Ramos (cell line): ENCODE results near the gene PLA2G12A.

Experiments
- in situ Hi-C: fragments of 300-500 bp; cut with MboI; formaldehyde crosslinking; loops from one replicate; pipeline ENCODE4 v1.14.3; 2022; ENCODE audit warnings: low sequenced_read_pairs; ENCODE audit not compliant: unreplicated experiment

PLA2G12A gene

GRCh38 chr4:109730619-109731545 is 1.0 kb upstream of the PLA2G12A start:
- in situ Hi-C loops, result no loop called here

DNA sequence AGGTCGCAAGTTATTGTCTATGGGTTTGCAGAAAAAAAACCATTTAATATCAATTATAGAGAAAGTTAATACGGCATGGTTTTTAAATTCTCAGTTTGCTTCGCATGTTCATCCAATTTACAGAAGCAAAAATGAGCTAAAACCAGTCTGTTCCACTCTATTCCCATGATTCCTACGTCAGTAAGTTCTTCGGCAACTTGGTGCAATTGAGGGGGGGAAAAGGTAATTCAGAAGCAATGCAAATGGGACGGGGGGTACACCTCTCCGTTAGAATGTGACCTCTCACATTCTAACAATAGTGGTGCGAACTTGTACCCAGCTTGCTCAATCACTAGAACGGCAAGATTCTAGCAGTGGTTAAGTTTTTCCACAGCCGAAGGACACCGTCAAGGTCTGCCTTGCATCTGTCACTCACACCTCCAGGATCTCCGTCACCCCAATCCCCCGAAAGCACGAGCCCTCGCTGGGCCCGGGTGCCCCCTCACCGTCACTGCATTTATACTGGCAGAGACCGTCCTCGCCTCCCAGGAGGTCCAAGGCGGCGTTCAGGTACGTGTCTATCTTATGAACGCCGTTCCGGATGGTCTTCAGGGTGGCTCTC is 653 bp downstream of the PLA2G12A start:
- in situ Hi-C loops, result no loop called here

DNA sequence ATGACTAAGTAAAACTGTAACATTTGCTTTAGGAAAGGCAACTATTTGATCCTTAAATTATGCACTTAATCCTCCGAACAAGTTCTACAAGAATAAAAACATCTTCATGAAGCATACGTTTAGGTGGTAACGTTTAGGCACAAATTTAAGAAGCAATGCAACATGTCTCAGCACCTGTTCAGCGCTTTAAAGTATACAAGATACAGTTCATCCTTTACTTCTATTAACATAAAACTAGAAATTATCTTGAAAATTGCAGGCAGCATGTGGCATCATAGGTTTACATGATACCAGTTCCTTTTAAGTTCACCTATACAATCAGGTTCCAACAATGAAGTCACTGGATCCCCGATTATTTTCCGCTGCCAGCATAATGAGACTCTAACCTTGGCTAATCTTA is 1.5 kb downstream of the PLA2G12A start:
- in situ Hi-C loops, result no loop called here

DNA sequence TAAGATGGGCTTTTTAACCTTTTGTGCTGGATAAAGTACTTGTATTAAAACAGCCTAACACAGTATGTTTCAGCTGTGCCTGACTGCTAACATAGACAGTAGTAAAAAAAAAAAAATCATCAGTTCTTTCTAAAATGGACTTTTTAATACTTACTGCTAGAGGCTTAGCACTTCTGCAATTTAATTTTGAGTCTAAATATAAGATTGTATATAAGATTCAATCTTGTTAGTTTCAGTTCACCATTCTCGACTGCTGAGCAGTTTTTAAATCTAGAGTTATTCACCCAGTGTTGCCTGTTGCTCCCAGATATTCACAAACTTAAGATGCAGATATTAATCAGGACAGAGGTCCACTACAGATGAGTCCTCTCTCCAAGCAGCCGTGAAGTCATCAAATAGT is 6.8 kb downstream of the PLA2G12A start:
- in situ Hi-C loops, result no loop called here

DNA sequence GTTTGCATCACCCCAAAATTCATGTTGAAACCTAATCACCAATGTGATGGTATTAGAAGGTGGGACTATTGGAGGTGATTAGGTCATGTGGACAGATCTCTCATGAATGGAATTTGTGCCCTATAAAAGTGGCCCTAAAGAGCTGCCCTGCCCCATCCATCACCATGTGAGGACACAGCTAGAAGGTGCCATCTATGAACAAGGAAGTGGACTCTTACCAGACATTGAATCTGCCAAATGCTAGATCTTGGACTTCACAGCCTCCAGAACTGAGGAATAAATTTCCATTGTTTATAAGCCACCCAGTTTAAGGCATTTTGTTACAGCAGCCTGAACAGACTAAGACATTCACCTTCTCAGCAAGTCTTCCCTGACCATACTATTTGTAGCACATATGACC is 7.5 kb downstream of the PLA2G12A start:
- in situ Hi-C loops, result no loop called here

DNA sequence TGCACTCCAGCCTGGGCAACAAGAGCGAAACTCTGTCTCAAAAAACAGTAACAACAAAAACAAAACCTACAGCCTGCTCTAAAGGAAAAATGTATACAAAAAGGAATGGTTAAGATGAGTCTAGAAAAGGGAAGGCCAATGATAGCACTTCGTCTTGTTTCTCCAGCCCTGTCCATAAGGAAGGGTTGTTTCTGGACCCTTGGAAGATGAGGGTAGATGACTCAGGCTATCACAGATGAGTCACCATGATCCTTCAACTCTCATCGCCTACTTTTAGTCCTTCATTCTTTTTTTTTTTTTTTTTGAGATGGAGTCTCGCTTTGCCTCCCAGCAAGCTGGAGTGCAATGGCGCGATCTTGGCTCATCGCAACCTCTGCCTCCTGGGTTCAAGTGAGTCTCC is 8.8 kb downstream of the PLA2G12A start:
- in situ Hi-C loops, result no loop called here

GRCh38 chr4:109719604-109720003 is 10.3 kb downstream of the PLA2G12A start:
- in situ Hi-C loops, result no loop called here

GRCh38 chr4:109718759-109719158 is 11.1 kb downstream of the PLA2G12A start:
- in situ Hi-C loops, result no loop called here

- in situ Hi-C loops, result no loop called here
These were observed 16.4 kb downstream of the PLA2G12A start for GRCh38 chr4:109713500-109713899.

DNA sequence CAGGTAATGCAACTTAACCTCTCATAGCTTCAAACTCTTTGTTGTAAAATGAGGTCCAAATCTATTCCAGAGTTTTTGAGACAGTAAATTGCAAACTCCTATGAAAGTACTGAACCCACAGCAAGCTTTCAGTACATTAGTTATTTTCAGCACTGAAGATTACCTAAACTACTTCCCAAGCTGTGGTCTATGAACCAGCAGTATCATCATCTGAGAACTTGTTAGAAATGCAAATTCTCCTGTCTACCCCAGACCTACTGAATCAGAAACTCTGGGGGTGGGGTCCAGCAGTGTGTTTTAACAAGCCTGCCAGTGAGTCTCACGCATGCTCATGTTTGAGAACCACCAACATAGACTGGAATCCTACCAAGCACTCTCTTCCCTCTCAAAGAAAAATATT is 20.9 kb downstream of the PLA2G12A start:
- in situ Hi-C loops, result no loop called here

GRCh38 chr4:109708435-109708834 is 21.4 kb downstream of the PLA2G12A start:
- in situ Hi-C loops, result no loop called here

DNA sequence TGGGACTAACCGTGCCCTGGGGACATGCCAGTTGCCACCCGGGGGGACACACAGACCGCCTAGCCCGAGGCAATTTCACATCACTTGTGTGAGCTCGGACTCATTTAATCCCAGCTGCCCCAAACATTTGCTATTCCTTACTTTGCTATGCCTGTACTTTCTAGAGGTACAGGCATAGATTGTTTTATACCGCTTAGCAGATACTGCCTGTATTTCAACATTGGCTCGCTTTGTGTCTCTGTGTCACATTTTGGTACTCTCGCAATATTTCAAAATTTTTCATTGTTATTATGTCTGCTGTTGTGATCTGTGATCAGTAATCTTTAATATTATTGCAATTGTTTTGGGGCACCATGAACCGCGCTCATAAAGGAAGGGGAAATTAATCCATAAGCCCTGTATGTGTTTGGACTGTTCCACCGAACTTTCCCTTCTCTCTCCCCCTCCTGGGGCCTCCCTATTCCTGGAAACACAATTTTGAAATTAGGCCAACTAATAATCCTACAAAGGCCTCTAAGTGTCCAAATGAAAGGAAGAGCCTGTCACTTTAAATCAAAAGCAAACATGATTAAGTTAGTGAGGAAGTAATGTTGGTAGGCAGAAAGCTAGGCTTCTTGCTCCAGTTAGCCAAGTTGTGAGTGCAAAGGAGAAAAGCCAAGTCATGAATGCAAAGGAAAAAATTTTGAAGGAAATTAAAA is 26.1 kb downstream of the PLA2G12A start:
- in situ Hi-C loops, result no loop called here

DNA sequence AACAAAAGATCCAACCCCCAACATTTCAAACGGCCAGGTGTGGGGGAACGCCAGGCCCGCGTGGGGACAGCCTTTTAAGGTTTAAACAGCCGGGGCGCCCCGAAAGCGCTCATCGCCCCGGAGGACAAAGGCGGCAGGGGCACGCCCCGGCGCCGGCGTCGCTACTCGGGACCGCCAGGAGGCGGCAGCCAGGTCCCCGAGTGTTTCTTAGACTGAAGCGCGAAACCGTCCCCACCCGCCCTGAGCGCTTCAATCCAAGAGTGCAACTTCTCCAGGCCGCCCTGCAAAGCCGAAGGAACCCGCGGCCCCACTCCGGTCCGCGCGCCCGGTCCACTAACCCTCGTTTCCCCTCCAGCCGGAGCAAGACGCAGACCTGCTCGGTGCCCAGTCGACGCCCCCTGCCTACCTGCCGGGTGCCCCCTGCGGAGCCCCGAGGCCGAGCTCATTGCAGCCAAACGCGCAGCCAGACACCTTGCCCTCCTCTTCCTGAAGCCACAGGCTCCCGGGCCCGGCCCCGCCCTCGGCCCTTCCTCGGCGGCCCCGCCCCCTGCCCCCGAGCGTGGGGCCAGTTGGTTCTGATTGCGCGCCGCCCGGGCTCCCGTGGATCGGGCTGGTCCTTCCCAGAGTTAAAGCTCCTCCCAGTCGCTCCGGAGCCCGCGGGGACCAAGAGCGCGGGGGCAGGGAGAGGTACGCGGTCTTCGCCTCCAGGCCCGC is 26.8 kb downstream of the PLA2G12A start, which contains the start of gene CASP6:
Gene CASP6, minus strand, starts transcription at position 496 of the 714 bp plus-strand sequence. Its CDS starts 50 bp downstream, at position 446.
- in situ Hi-C loops, result no loop called here

GRCh38 chr4:109701566-109702410 is 28.1 kb downstream of the PLA2G12A start:
- in situ Hi-C loops, result no loop called here

DNA sequence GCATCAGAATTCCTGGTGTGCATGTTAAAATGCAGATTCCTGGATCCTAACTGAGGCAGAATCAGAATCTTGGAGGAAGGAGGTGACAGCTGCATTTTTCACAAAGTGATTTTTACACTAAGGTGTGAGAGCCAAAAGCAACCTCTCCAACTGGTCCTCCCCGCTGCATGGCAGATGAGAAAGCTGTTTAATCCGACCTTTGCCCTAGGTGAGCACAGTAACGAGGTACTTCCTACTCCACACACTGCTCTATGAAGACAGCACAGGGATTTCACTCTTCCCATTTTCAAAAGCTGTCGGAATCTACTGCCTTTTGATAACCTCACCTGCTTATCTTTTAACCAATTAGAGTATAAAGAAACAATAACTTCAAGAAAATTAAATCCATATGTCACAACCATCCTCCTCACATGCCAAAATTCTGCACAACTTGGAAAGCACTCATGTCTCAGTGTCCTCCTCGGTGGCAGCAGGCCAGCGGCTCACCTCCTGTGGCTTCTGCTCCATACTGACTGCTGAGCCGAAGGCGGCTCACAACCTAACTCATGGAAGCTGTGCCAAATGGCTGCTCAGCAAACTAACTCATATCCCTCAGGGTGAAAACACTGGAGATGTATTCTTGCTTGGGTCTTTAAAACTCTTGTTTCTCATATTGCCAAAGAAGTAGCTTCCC is 30.2 kb downstream of the PLA2G12A start:
- in situ Hi-C loops, result no loop called here

DNA sequence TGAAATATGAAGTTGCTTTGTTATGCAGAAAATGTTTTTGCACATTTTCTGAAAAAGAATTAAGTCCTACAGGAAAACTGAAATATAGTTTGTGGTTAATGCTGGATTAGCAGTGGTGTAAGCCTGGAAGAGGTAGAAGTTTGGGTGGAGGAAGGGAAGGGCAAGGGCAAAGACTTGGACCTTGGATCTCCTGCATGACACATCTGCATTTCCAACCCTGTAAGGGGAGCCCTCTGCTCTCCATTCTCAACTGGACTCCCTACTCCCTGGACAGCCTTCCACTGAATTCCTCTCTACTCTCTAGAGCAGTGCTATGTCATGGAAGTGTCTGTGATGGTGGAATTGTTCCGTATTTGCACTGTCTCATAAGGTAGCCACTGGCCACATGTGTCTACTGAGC is 31.2 kb downstream of the PLA2G12A start:
- in situ Hi-C loops, result no loop called here

DNA sequence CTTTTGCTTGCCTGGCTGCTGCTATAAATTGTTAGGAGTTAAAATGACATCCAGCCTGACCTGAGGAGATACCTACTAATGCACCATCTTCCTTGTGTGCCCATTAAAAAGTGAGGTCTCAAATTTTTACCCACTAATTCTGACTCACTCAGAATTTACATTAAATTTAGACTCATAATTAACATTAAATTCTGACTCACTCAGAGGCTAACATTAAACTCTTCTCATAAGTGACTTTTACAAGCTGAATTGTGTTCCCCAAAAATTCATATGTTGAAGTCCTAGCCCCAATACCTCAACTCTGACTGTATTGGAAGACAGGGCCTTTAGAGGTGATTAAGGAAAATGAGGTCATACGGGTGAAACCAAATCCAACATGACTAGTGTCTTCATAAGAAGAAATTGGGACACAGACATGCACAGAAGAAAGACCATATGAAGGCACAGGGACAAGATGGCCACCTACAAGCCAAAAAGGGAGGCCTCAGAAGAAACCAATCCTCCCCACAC is 38.4 kb downstream of the PLA2G12A start:
- in situ Hi-C loops, result no loop called here

GRCh38 chr4:109690690-109691410 is 39.0 kb downstream of the PLA2G12A start:
- in situ Hi-C loops, result no loop called here
